RWPE2 (cell line): Measurements from ENCODE around the gene SMPD3.
A peak's percentile ranks its signal among the peaks of the same experiment; 100 is the strongest.
"Not testable (repeated sequence)": the region's sequence is repeated elsewhere in the genome, so short reads cannot be mapped to it uniquely, and the experiment has no call there.

ENCODE experiments used
- ATAC-seq: fragments of 200-7000 bp; cut with Tn5 transposase; 3 replicates; pipeline ENCODE4 v1.9.1; 2021; ENCODE audit warnings: low read depth
- DNase-seq: peaks from one replicate; pipeline ENCODE4 v3.0.0-alpha.2; 2020; ENCODE audit warnings: low spot score
- H3K27ac ChIP-seq: fragments of 450-650 bp; 2 replicates; pipeline ENCODE4 v1.5.1; 2017; ENCODE audit warnings: mild to moderate bottlenecking; ENCODE audit not compliant: poor library complexity, severe bottlenecking
- H3K27me3 ChIP-seq: fragments of 250-450 bp; sonication (Bioruptor Pico); 2 replicates; pipeline ENCODE4 v1.5.1; 2021; ENCODE audit warnings: mild to moderate bottlenecking, moderate library complexity; ENCODE audit not compliant: insufficient read depth, poor library complexity, severe bottlenecking
- H3K36me3 ChIP-seq: fragments of 250-450 bp; sonication (Bioruptor Pico); 2 replicates; pipeline ENCODE4 v1.5.1; 2020; ENCODE audit warnings: low read depth, mild to moderate bottlenecking, moderate library complexity
- H3K4me1 ChIP-seq: fragments of 250-450 bp; sonication (Bioruptor Pico); 2 replicates; pipeline ENCODE4 v1.5.1; 2021; ENCODE audit warnings: mild to moderate bottlenecking, moderate library complexity; ENCODE audit not compliant: insufficient read depth, poor library complexity, severe bottlenecking
- H3K4me3 ChIP-seq: fragments of 250-450 bp; sonication (Bioruptor Pico); 2 replicates; pipeline ENCODE4 v1.5.1; 2021; ENCODE audit warnings: mild to moderate bottlenecking, moderate library complexity; ENCODE audit not compliant: severe bottlenecking
- H3K9me3 ChIP-seq: fragments of 250-450 bp; sonication (Bioruptor Pico); 2 replicates; pipeline ENCODE4 v1.5.1; 2021; ENCODE audit warnings: mild to moderate bottlenecking, moderate library complexity; ENCODE audit not compliant: severe bottlenecking
- TF ChIP-seq, protein P1 (sequence below): fragments of 450-650 bp; IDR thresholded peaks from one replicate; pipeline ENCODE4 v1.5.1; 2017; ENCODE audit warnings: mild to moderate bottlenecking, moderate library complexity; ENCODE audit not compliant: poor library complexity, severe bottlenecking

Gene SMPD3

DNA sequence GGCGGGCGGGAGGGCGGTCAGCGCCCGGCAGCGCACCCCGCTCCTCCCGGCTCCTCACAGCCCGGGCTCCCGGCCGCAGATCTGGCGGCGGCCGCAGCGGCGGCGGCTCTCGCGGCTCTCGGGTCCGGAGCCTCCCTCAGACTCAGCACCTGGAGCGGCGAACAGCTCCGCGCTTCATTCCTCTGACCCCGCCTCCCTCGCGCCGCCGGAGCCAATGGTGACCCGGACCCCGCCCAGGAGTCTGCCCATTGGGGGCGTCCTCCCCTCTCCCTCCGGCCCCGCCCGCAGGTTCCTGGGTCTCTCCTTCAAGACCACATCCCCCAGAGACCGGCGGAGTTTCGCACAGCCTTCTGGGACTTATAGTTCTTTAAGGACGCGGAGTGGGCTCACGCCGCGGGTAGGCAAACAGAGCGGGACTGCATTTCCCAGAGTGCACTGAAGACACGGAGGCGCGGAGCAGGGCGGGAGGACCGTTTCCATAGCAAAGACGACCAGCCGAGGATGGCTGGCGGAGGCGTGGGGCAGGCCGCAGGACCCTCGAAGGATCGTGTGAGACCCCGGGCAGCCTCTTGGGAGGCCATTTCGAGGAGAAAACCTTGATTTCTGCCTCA is at the start of gene SMPD3:
TSS of gene SMPD3 (minus strand) at position 149 of the 611 bp plus-strand sequence. CDS start 76,327 bp downstream, outside the sequence.
- peak within 1 kb of the TSS; percentile 27 for H3K4me3 ChIP-seq
- ATAC-seq (peak; percentile 95), DNase-seq (peak; percentile 99)
- H3K9me3 ChIP-seq, result no peaks in the 10 kb centered on the region
- TF ChIP-seq, protein P1, sequence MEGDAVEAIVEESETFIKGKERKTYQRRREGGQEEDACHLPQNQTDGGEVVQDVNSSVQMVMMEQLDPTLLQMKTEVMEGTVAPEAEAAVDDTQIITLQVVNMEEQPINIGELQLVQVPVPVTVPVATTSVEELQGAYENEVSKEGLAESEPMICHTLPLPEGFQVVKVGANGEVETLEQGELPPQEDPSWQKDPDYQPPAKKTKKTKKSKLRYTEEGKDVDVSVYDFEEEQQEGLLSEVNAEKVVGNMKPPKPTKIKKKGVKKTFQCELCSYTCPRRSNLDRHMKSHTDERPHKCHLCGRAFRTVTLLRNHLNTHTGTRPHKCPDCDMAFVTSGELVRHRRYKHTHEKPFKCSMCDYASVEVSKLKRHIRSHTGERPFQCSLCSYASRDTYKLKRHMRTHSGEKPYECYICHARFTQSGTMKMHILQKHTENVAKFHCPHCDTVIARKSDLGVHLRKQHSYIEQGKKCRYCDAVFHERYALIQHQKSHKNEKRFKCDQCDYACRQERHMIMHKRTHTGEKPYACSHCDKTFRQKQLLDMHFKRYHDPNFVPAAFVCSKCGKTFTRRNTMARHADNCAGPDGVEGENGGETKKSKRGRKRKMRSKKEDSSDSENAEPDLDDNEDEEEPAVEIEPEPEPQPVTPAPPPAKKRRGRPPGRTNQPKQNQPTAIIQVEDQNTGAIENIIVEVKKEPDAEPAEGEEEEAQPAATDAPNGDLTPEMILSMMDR, result no peak
- peaks cover 25% of the 10 kb centered on the region for H3K27me3 ChIP-seq
- no peak within 1 kb of the TSS for H3K27ac ChIP-seq
- H3K36me3 ChIP-seq, result no peaks in the 10 kb centered on the region
- H3K4me1 ChIP-seq, result peaks cover 4% of the 10 kb centered on the region

DNA sequence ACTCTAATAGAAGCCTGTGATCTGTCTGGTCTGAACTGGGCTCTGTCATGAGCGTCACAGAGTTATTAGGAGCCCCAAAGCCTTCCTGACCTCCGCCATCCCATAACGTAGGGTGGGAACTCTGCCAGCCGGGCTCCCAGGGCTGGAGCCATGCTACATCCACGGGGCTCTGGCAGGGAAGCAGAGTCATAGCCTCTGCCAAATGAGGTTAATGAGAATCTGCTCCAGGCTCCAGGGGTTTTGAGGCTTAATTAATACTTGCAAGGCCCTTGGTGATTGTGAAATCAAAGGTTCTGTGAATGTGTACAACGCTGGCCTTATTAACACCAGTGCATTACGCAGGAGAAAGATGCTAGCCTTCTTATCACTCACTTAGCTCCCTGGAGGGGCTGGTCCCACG is 48.4 kb upstream of the SMPD3 start:
- no peak overlapping the region for H3K27ac ChIP-seq
- no peak for ATAC-seq
- H3K9me3 ChIP-seq, result peaks cover 4% of the 10 kb centered on the region
- TF ChIP-seq, protein P1, result no peak
- no peak overlapping the region for H3K4me3 ChIP-seq
- no peaks in the 10 kb centered on the region for H3K27me3 ChIP-seq
- peaks cover 8% of the 10 kb centered on the region for H3K4me1 ChIP-seq
- DNase-seq, result no peak
- no peaks in the 10 kb centered on the region for H3K36me3 ChIP-seq

DNA sequence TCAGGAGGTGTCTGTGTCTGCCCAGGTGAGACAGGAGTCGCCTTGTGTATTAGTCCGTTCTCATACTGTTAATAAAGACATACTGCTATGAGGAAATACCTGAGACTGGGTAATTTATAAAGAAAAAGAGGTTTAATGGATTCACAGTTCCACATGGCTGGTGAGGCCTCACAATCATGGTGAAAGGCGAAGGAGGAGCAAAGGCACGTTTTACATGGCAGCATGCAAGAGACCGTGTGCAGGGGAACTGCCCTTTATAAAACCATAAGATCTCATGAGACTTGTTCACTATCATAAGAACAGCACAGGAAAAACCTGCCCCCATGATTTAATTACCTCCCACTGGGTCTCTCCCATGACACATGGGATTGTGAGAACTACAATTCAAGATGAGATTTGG is 46.0 kb upstream of the SMPD3 start:
- peaks cover 22% of the 10 kb centered on the region for H3K4me1 ChIP-seq
- H3K36me3 ChIP-seq, DNase-seq, H3K27me3 ChIP-seq, H3K27ac ChIP-seq, H3K9me3 ChIP-seq, H3K4me3 ChIP-seq, ATAC-seq: not testable (repeated sequence)

DNA sequence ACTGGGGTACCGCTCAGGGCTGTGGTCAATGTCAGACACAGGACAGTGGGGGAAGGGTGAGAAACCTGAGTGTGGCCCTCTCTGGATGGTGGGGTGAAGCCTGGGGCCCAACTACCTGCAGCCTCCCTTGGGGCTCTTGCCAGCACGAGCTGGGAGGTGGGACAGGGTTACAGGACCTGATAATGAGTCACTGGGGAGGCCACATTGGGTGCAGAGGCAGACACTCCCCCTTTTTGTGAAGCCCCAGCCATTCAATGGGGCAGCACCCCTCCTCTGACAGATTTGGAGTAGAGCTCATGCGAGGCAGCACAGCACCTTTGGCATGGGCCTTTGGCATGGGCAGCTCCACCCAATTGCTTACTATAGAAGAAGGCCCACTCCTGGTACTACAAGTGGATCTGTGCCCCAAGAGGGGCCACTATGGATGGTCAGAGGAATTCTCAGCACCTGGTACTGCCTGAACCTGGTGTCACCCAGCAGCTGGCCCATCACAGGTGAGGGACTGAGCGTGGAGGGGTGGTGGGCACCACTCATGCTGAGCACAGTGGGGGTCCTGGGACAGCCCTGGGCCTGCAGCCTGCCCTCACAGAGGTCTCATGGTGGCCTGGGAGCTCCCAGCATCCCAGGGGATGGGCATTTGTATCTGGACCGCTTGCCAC is 45.2 kb upstream of the SMPD3 start:
- ATAC-seq (no peak), DNase-seq (no peak)
- no peak overlapping the region for H3K27ac ChIP-seq
- no peak overlapping the region for H3K4me3 ChIP-seq
- H3K36me3 ChIP-seq, result no peaks in the 10 kb centered on the region
- H3K9me3 ChIP-seq, result peaks cover 4% of the 10 kb centered on the region
- H3K4me1 ChIP-seq, result peaks cover 22% of the 10 kb centered on the region
- H3K27me3 ChIP-seq, result no peaks in the 10 kb centered on the region
- TF ChIP-seq, protein P1, result no peak

DNA sequence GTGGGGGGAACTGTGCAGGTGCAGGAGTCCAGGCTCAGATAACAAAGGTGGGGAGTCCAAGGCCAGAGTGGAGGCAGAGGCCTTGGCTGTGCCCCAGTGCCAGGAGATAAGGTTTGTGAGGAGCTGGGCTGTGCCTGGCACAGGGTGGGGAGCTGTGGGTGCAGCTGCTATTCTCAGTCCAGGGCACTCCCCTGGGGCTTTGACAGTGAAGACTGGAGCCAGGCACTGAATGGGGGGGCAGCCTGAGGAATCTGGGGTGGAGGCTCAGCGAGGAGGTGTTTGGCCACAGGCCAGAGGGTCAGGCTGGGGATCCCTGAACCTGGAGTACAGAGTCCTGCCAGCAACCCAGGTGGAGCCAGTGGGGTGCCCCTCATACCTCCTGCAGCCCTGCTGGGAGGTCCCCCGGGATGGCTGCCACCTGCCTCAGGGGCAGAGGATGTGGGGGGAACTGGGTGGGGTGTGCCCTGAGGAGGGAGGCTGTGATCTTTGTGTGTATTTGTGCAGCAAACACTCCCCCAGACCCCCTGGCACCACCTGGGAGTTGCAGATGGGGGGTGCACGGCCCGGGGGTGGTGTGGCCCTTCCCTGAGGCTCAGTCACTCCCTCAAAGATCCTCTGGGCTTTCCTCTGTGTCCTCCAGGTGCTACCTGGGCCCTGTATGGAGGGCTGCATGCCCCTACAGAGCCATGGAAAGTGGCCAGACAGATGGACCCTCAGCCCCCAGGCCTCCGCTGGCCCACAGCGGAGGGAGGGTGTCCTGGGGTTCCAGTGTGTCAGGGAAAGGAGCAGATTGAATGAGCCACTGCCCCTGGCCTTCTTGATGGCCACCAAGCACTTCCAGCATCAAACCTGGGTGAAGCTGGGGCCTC is 44.5 kb upstream of the SMPD3 start:
- TF ChIP-seq, protein P1, result no peak
- Histone ChIP-seq H3K27me3 (no peaks in the 10 kb centered on the region), H3K4me1 (peaks cover 22% of the 10 kb centered on the region), H3K9me3 (peaks cover 4% of the 10 kb centered on the region), H3K36me3 (no peaks in the 10 kb centered on the region), H3K27ac (no peak overlapping the region), H3K4me3 (no peak overlapping the region)
- no peak for DNase-seq
- ATAC-seq, result no peak
